PC-3 (cell line): ENCODE measurements around the gene THBS2. TPM values are rescaled to one million over a fixed set of nuclear protein-coding genes. Genes with fewer than 3 reads are reported as not detected.

Experiments used
- ATAC-seq: fragments of 200-7000 bp; cut with Tn5 transposase; 2 replicates; pipeline ENCODE4 v1.9.1; 2020; ENCODE audit warnings: mild to moderate bottlenecking, moderate library complexity
- BruUV-seq: library from RNA; stranded (reverse); fragments of 400-500 nt; replicated peaks from 2 replicates; lab custom pipeline; 2021; lab: Mats Ljungman, UMichigan
- CTCF ChIA-PET: fragments of 300-600 bp; sonication (Branson Sonifier 250); formaldehyde crosslinking; loops from one replicate; lab custom pipeline; 2022; ENCODE audit warnings: antibody characterized with exemption; lab: Charles Lee
- POLR2A ChIA-PET: fragments of 300-600 bp; sonication (Branson Sonifier 250); formaldehyde crosslinking; loops from one replicate; lab custom pipeline; 2022; ENCODE audit warnings: antibody characterized with exemption; ENCODE audit not compliant: unreplicated experiment; lab: Charles Lee
- DNase-seq: peaks from one replicate; pipeline ENCODE4 v3.0.0-alpha.2; 2015
- H2AFZ ChIP-seq: fragments of 300-600 bp; sonication (generic); 2 replicates; pipeline ENCODE4 v1.6.0; 2016; ENCODE audit warnings: antibody characterized with exemption, low read length
- H3F3A ChIP-seq: fragments of 300-600 bp; sonication (generic); one replicate; pipeline ENCODE4 v1.6.0; 2017; ENCODE audit warnings: antibody characterized with exemption, low read length, control low read depth, mild to moderate bottlenecking; ENCODE audit not compliant: unreplicated experiment
- H3K27ac ChIP-seq: fragments of 300-600 bp; sonication (generic); 2 replicates; pipeline ENCODE4 v1.5.1; 2016; ENCODE audit warnings: mild to moderate bottlenecking, low read length
- H3K27me3 ChIP-seq: fragments of 300-600 bp; sonication (generic); 2 replicates; pipeline ENCODE4 v1.6.1; 2016; ENCODE audit warnings: low read length, mixed read lengths
- H3K36me3 ChIP-seq: fragments of 300-600 bp; sonication (generic); 2 replicates; pipeline ENCODE4 v1.6.1; 2016; ENCODE audit warnings: low read depth, mixed run types, low read length, mixed read lengths
- H3K4me1 ChIP-seq: fragments of 300-600 bp; sonication (generic); 2 replicates; pipeline ENCODE4 v1.5.1; 2016; ENCODE audit warnings: low read length; ENCODE audit not compliant: insufficient read depth
- H3K4me2 ChIP-seq: fragments of 300-600 bp; sonication (generic); 2 replicates; pipeline ENCODE4 v1.6.0; 2016; ENCODE audit warnings: low read length
- H3K4me3 ChIP-seq: fragments of 300-600 bp; sonication (generic); 2 replicates; pipeline ENCODE4 v1.5.1; 2016; ENCODE audit warnings: mild to moderate bottlenecking, low read length, mixed read lengths
- H3K79me2 ChIP-seq: fragments of 300-600 bp; sonication (generic); 2 replicates; pipeline ENCODE4 v1.6.1; 2017; ENCODE audit warnings: low read length, mixed read lengths
- H3K9ac ChIP-seq: fragments of 300-600 bp; sonication (generic); 2 replicates; pipeline ENCODE4 v1.6.0; 2016; ENCODE audit warnings: mild to moderate bottlenecking, low read length
- H3K9me2 ChIP-seq: fragments of 300-600 bp; sonication (generic); replicated peaks from 2 replicates; pipeline ENCODE4 v1.6.1; 2016; ENCODE audit warnings: mixed run types, low read length, mixed read lengths
- H3K9me3 ChIP-seq: fragments of 300-600 bp; sonication (generic); 2 replicates; pipeline ENCODE4 v1.6.1; 2016; ENCODE audit warnings: low read length, mixed read lengths
- H4K20me1 ChIP-seq: fragments of 300-600 bp; sonication (generic); 2 replicates; pipeline ENCODE4 v1.6.1; 2016; ENCODE audit warnings: low read length, mixed read lengths
- CTCF ChIP-seq: fragments of 300-600 bp; sonication (generic); conservative IDR thresholded peaks from 2 replicates; pipeline ENCODE4 v1.5.1; 2017; ENCODE audit warnings: antibody characterized with exemption, low read depth, mild to moderate bottlenecking, low read length
- EZH2 ChIP-seq: fragments of 300-600 bp; sonication (generic); IDR thresholded peaks from one replicate; pipeline ENCODE4 v1.6.1; 2017; ENCODE audit warnings: antibody characterized with exemption, mild to moderate bottlenecking, low read length; ENCODE audit not compliant: unreplicated experiment
- EZH2phosphoT487 ChIP-seq: fragments of 300-600 bp; sonication (generic); IDR thresholded peaks from 2 replicates; pipeline ENCODE4 v1.6.1; 2018; ENCODE audit warnings: mild to moderate bottlenecking, antibody characterized with exemption, low read length, borderline replicate concordance
- intact Hi-C: fragments of 100-400 bp; cut with micrococcal nuclease; formaldehyde crosslinking; loops from 2 replicates; pipeline ENCODE4 v1.9.0; 2023
- total RNA-seq: library from RNA; depleted of rRNA; stranded (reverse); fragments of >200 nt; gene quantifications from 2 replicates; pipeline ENCODE4 v1.2.3, GENCODE V29; 2014

The THBS2 gene
- total RNA-seq, 1 experiment from 2014 or later = not detected

DNA sequence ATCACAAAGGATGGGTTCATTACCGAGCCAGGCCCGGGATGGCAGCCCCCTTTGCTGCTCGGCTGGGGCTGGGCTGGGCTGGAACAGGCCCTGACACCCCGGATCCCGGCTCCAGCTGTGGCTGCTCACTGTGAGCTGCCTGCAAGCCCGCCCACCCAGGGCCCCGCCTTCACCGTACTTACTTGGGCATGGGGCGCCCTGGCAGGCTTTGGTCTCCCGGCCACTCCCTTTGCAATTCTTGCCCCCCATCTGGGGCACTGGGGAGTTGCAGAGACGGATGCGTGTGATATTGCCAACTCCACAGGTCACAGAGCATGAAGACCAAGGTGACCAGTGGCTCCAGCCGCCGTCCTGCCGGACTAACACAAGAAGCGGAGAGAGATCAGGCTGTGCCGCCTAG lies 16.7 kb downstream of the THBS2 start:
- no peaks in the 10 kb centered on the region for H3K27me3 ChIP-seq
- no peaks in the 10 kb centered on the region for H3K36me3 ChIP-seq
- intact Hi-C loops = no loop called here
- no peak overlapping the region for H2AFZ ChIP-seq
- H3K4me3 ChIP-seq = no peak overlapping the region
- no peaks in the 10 kb centered on the region for H3K79me2 ChIP-seq
- H3K9me3 ChIP-seq = no peaks in the 10 kb centered on the region
- ChIA-PET POLR2A (no interaction called here), CTCF (no interaction called here)
- H3K9ac ChIP-seq = no peak overlapping the region
- no peaks in the 10 kb centered on the region for H3F3A ChIP-seq
- no peak overlapping the region for H3K4me2 ChIP-seq
- no peak overlapping the region for H3K27ac ChIP-seq
- no peak for TF ChIP-seq EZH2phosphoT487
- TF ChIP-seq CTCF = no peak
- no peak for TF ChIP-seq EZH2
- H3K9me2 ChIP-seq = no peaks in the 10 kb centered on the region
- no peaks in the 10 kb centered on the region for H4K20me1 ChIP-seq
- DNase-seq = no peak
- no TSS peak for BruUV-seq
- ATAC-seq = no peak
- peaks cover 6% of the 10 kb centered on the region; the same call in 1 of the 2 replicates for H3K4me1 ChIP-seq

GRCh38 chr6:169236545-169236944 lies 17.1 kb downstream of the THBS2 start:
- H3F3A ChIP-seq = no peaks in the 10 kb centered on the region
- ChIA-PET CTCF (no interaction called here), POLR2A (no interaction called here)
- H3K9me3 ChIP-seq = no peaks in the 10 kb centered on the region
- no peaks in the 10 kb centered on the region for H4K20me1 ChIP-seq
- H2AFZ ChIP-seq = no peak overlapping the region
- peaks cover 6% of the 10 kb centered on the region; the same call in 1 of the 2 replicates for H3K4me1 ChIP-seq
- intact Hi-C loops = no loop called here
- ATAC-seq (no peak), DNase-seq (no peak)
- H3K79me2 ChIP-seq = no peaks in the 10 kb centered on the region
- no peak overlapping the region for H3K4me3 ChIP-seq
- no peaks in the 10 kb centered on the region for H3K36me3 ChIP-seq
- no peak overlapping the region for H3K4me2 ChIP-seq
- H3K27ac ChIP-seq = no peak overlapping the region
- BruUV-seq = no TSS peak
- TF ChIP-seq EZH2phosphoT487 (no peak), EZH2 (no peak), CTCF (no peak)
- no peaks in the 10 kb centered on the region for H3K9me2 ChIP-seq
- no peaks in the 10 kb centered on the region for H3K27me3 ChIP-seq
- H3K9ac ChIP-seq = no peak overlapping the region

GRCh38 chr6:169235286-169235685 lies 18.4 kb downstream of the THBS2 start:
- H3K9ac ChIP-seq = no peak overlapping the region
- no peaks in the 10 kb centered on the region for H3F3A ChIP-seq
- H3K27ac ChIP-seq = no peak overlapping the region
- H3K36me3 ChIP-seq = no peaks in the 10 kb centered on the region
- H3K27me3 ChIP-seq = no peaks in the 10 kb centered on the region
- no peaks in the 10 kb centered on the region for H3K9me3 ChIP-seq
- BruUV-seq = no TSS peak
- intact Hi-C loops = no loop called here
- H3K9me2 ChIP-seq = no peaks in the 10 kb centered on the region
- no peak for TF ChIP-seq CTCF
- no peak for TF ChIP-seq EZH2phosphoT487
- no peaks in the 10 kb centered on the region for H3K79me2 ChIP-seq
- H3K4me2 ChIP-seq = no peak overlapping the region
- ATAC-seq (no peak), DNase-seq (no peak)
- POLR2A ChIA-PET = no interaction called here
- H3K4me1 ChIP-seq = peaks cover 4% of the 10 kb centered on the region; the same call in 1 of the 2 replicates
- no peak overlapping the region for H2AFZ ChIP-seq
- H4K20me1 ChIP-seq = no peaks in the 10 kb centered on the region
- CTCF ChIA-PET = no interaction called here
- no peak overlapping the region for H3K4me3 ChIP-seq
